COR-L47 (cell line): ENCODE measurements around the gene XYLB.
"Not testable (repeated sequence)": the region's sequence is repeated elsewhere in the genome, so short reads cannot be mapped to it uniquely, and the experiment has no call there.

Experiments used
- DNase-seq: peaks from one replicate; lab custom pipeline; 2025; lab: John Stamatoyannopoulos, UW

The XYLB gene

GRCh38 chr3:38346587-38347410 is at the start of gene XYLB:
TSS of gene XYLB (plus strand) at chr3:38346785. CDS start at chr3:38346869, 84 bp downstream.
- peak; percentile 49 for DNase-seq

- not testable (repeated sequence) for DNase-seq
Observed at GRCh38 chr3:38297053-38297452, 49.5 kb upstream of the XYLB start.

- no peak for DNase-seq
Observed at GRCh38 chr3:38297537-38297936, 49.0 kb upstream of the XYLB start.

GRCh38 chr3:38297947-38298711 is 48.5 kb upstream of the XYLB start:
- DNase-seq: no peak

- no peak for DNase-seq
Observed at GRCh38 chr3:38306941-38307340, 39.6 kb upstream of the XYLB start.

GRCh38 chr3:38307599-38307998 is 39.0 kb upstream of the XYLB start:
- DNase-seq: no peak

- no peak for DNase-seq
Observed at GRCh38 chr3:38308456-38308855, 38.1 kb upstream of the XYLB start.

GRCh38 chr3:38311476-38311875 is 35.1 kb upstream of the XYLB start:
- DNase-seq: no peak

- DNase-seq: no peak
Observed at GRCh38 chr3:38311941-38312340, 34.6 kb upstream of the XYLB start.

GRCh38 chr3:38312356-38312755 is 34.2 kb upstream of the XYLB start:
- DNase-seq: no peak

GRCh38 chr3:38313263-38313662 is 33.3 kb upstream of the XYLB start:
- no peak for DNase-seq

- no peak for DNase-seq
Observed at GRCh38 chr3:38313695-38314094, 32.9 kb upstream of the XYLB start.

GRCh38 chr3:38314112-38314763 is 32.3 kb upstream of the XYLB start:
- no peak for DNase-seq

- no peak for DNase-seq
Observed at GRCh38 chr3:38314764-38315487, 31.7 kb upstream of the XYLB start.

- no peak for DNase-seq
Observed at GRCh38 chr3:38315488-38316230, 30.9 kb upstream of the XYLB start.

- no peak for DNase-seq
Observed at GRCh38 chr3:38316356-38317191, 30.0 kb upstream of the XYLB start.

GRCh38 chr3:38317192-38317759 is 29.3 kb upstream of the XYLB start:
- no peak for DNase-seq

GRCh38 chr3:38318766-38319671 is 27.6 kb upstream of the XYLB start:
- no peak for DNase-seq

- DNase-seq: not testable (repeated sequence)
Observed at GRCh38 chr3:38320638-38321037, 25.9 kb upstream of the XYLB start.
